ENCODE measurements around the gene DHX29. TPM values are rescaled to one million over a fixed set of nuclear protein-coding genes. Genes with fewer than 3 reads are reported as not detected.

DHX29 gene
- total and polyA plus RNA-seq, 2 donors (not counting 1 experiment from before 2014, with no cell fraction given) = 3.9 to 18.1 TPM

- Histone ChIP-seq H3K36me3 (replicated peaks in 1 of 2; ENCODE audit: control extremely low read depth in 1 of 2, control insufficient read depth in 1 of 2, extremely low read depth in 1 of 2, insufficient read depth in 2 of 2, low read length in 1 of 2) (peaks cover 11 to 63% of the 10 kb centered on the region in 2 experiments), H3K9ac (ENCODE audit: low read length) (no peak overlapping the region), H3K4me3 (ENCODE audit: control extremely low read depth in 1 of 5, extremely low read depth in 1 of 5, insufficient read depth in 1 of 5, low read depth in 2 of 5, low read length in 4 of 5) (no peak overlapping the region), H3K9me3 (ENCODE audit: control extremely low read depth in 1 of 3, control insufficient read depth in 2 of 3, insufficient read depth in 1 of 3, low read length in 2 of 3) (no peaks in the 10 kb centered on the region), H2AFZ (ENCODE audit: insufficient read depth, low read depth, low read length, poor library complexity, severe bottlenecking) (no peak overlapping the region), H3K27ac (ENCODE audit: low read length in 2 of 2) (no peak overlapping the region), H3K4me2 (replicated peaks; ENCODE audit: low read depth, low read length, poor library complexity, severe bottlenecking) (no peak overlapping the region), H4K20me1 (ENCODE audit: control insufficient read depth, insufficient read depth, low read length, poor library complexity, severe bottlenecking) (no peaks in the 10 kb centered on the region), H3K27me3 (replicated peaks in 1 of 4; ENCODE audit: control extremely low read depth in 1 of 4, control insufficient read depth in 3 of 4, insufficient read depth in 4 of 4, low read length in 3 of 4) (no peaks in the 10 kb centered on the region), H3K79me2 (ENCODE audit: control insufficient read depth, insufficient read depth, low read length) (no peaks in the 10 kb centered on the region), H3K4me1 (ENCODE audit: control insufficient read depth in 2 of 2, insufficient read depth in 2 of 2, low read length in 2 of 2) (no peaks in the 10 kb centered on the region)
- no peaks in the 10 kb centered on the region for H3K9me3 Mint-ChIP-seq (ENCODE audit: insufficient read depth)
- no peaks in the 10 kb centered on the region for H3K27me3 Mint-ChIP-seq
- 100% methylated on average over 4 of the region's 4 CpGs for WGBS (ENCODE audit: insufficient coverage)
- no peaks in the 10 kb centered on the region for H3K4me1 Mint-ChIP-seq
- intact Hi-C loops (cut with micrococcal nuclease) = no loop called here
- ChIA-PET CTCF (no interaction called here), POLR2A (no interaction called here)
- TF ChIP-seq EZH2 (IDR thresholded peaks at IDR 0.05; ENCODE audit: borderline replicate concordance, insufficient read depth, low read depth, low read length, poor library complexity, severe bottlenecking) = no peak
- no peak for TF ChIP-seq CTCF (IDR thresholded peaks at IDR 0.05)
- no peak overlapping the region for H3K4me3 Mint-ChIP-seq
- no peak for DNase-seq
- no peak for ATAC-seq (ENCODE audit: low read depth)
- no peak overlapping the region for H3K27ac Mint-ChIP-seq
Observed at GRCh38 chr5:55278778-55279177, 28.7 kb downstream of the DHX29 start.

- H3K9me3 Mint-ChIP-seq (ENCODE audit: insufficient read depth) = no peaks in the 10 kb centered on the region
- H3K4me1 Mint-ChIP-seq = no peaks in the 10 kb centered on the region
- WGBS (ENCODE audit: insufficient coverage) = no CpG with 5 or more reads among the region's 1 CpG
- H3K9me3 ChIP-seq (ENCODE audit: control extremely low read depth in 1 of 3, control insufficient read depth in 2 of 3, insufficient read depth in 1 of 3, low read length in 2 of 3) = no peaks in the 10 kb centered on the region
- DNase-seq (no peak), ATAC-seq (ENCODE audit: low read depth) (no peak)
- H3K36me3 ChIP-seq (replicated peaks in 1 of 2; ENCODE audit: control extremely low read depth in 1 of 2, control insufficient read depth in 1 of 2, extremely low read depth in 1 of 2, insufficient read depth in 2 of 2, low read length in 1 of 2) = peaks cover 10 to 61% of the 10 kb centered on the region in 2 experiments
- H3K4me1 ChIP-seq (ENCODE audit: control insufficient read depth in 2 of 2, insufficient read depth in 2 of 2, low read length in 2 of 2) = no peaks in the 10 kb centered on the region
- no peak overlapping the region for H3K4me2 ChIP-seq (replicated peaks; ENCODE audit: low read depth, low read length, poor library complexity, severe bottlenecking)
- no peaks in the 10 kb centered on the region for H3K27me3 Mint-ChIP-seq
- ChIA-PET CTCF (no interaction called here), POLR2A (no interaction called here)
- no peak overlapping the region for H3K4me3 ChIP-seq (ENCODE audit: control extremely low read depth in 1 of 5, extremely low read depth in 1 of 5, insufficient read depth in 1 of 5, low read depth in 2 of 5, low read length in 4 of 5)
- H3K27me3 ChIP-seq (replicated peaks in 1 of 4; ENCODE audit: control extremely low read depth in 1 of 4, control insufficient read depth in 3 of 4, insufficient read depth in 4 of 4, low read length in 3 of 4) = no peaks in the 10 kb centered on the region
- H3K27ac ChIP-seq (ENCODE audit: low read length in 2 of 2) = no peak overlapping the region
- intact Hi-C loops (cut with micrococcal nuclease) = no loop called here
- no peaks in the 10 kb centered on the region for H3K79me2 ChIP-seq (ENCODE audit: control insufficient read depth, insufficient read depth, low read length)
- no peak overlapping the region for H3K9ac ChIP-seq (ENCODE audit: low read length)
- H4K20me1 ChIP-seq (ENCODE audit: control insufficient read depth, insufficient read depth, low read length, poor library complexity, severe bottlenecking) = no peaks in the 10 kb centered on the region
- H2AFZ ChIP-seq (ENCODE audit: insufficient read depth, low read depth, low read length, poor library complexity, severe bottlenecking) = no peak overlapping the region
- H3K4me3 Mint-ChIP-seq = no peak overlapping the region
- H3K27ac Mint-ChIP-seq = no peak overlapping the region
- TF ChIP-seq EZH2 (IDR thresholded peaks at IDR 0.05; ENCODE audit: borderline replicate concordance, insufficient read depth, low read depth, low read length, poor library complexity, severe bottlenecking) (no peak), CTCF (IDR thresholded peaks at IDR 0.05) (no peak)
Observed at GRCh38 chr5:55276771-55277170, 30.7 kb downstream of the DHX29 start.
